ENCODE results near the gene ZNF862. TPM values are rescaled to one million over a fixed set of nuclear protein-coding genes. Genes with fewer than 3 reads are reported as not detected.

Gene ZNF862
- total and polyA plus RNA-seq, 2 of the 13 experiments (the other 11 are each of a cell fraction or from before 2014, with no cell fraction given): 0.89 to 2.0 TPM

DNA sequence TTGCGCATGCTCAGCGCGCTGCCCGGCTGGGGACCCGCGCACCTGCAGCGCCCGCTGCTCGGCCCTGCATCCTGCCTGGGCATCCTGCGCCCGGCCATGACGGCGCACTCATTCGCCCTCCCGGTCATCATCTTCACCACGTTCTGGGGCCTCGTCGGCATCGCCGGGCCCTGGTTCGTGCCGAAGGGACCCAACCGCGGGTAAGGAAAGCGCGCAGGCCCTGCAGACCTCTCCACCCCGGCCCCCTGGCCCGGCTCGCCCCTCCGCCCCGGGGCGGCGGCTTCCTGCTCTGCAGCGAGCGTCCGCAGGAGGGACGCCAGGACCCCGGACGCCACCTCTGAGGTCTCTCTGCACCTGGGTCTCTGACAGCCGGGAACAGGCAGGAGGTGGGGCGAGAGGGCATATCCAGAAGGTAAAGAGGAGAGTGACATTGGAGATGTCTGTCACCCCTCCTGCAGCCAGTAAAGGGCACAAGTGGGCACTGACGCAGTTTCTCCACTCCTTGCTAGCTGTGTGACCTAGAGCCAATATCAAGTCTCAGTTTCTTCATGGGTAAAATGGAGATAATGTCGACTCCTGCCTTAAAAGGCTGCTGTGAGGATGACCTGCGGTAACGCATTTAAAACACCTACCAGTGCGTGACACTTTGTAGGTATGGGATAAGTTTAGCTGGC, 35.9 kb downstream of the ZNF862 start (continued):
- TF ChIP-seq, protein P1, sequence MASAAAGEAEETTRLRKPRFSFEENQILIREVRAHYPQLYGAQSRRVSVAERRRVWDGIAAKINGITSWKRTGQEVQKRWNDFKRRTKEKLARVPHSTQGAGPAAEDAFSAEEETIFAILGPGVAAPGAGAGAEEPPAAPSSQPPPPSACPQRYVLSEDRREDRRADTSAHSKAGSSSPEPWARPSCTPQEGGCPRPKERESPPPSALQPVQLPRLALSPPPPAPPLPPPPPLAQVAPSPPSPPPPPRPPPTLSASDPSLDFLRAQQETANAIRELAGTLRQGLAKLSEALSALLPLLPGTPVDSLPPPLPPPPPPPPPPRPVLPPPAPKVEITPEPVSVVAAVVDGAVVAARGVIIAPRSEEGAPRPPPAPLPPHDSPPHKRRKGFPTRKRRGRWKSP (CRISPR knock-in tag; IDR thresholded peaks at IDR 0.05): peak; percentile 84; the same call in 1 of the 2 replicates

DNA sequence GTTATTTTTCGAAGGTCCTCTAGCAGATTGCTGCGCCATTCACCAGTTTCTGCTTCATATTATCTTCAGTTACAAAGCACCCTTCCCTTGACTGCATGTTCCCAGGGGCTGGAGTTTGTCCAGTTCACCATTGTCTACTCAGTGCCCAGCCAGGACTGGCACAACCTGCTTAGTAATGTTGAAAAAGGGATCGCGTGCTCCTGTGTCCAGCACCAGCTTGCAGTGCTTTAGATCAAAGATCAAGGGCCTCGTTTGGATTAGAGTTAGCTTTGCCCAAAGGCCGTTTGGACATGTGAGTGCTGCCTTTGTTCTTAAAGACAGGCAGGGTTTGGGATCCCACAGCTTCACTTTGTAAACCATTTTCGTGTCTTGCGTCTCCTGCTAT, 36.5 kb downstream of the ZNF862 start:
- 2% methylated on average over 6 of the region's 8 CpGs for WGBS (ENCODE audit: low lambda C conversion rate)
- TF ChIP-seq ZSCAN22 (CRISPR knock-in tag; IDR thresholded peaks at IDR 0.05): no peak
- no peak for TF ChIP-seq GABPA (IDR thresholded peaks at IDR 0.05; ENCODE audit: low read depth, low read length)
- TF ChIP-seq GABPA (CRISPR knock-in tag; IDR thresholded peaks at IDR 0.05; ENCODE audit: low read depth): no peak
- TF ChIP-seq ZFP36L1 (CRISPR knock-in tag; IDR thresholded peaks at IDR 0.05): no peak
- TF ChIP-seq ZNF337 (CRISPR knock-in tag; IDR thresholded peaks at IDR 0.05; ENCODE audit: borderline replicate concordance, low read depth): peak; percentile 65; the same call in 1 of the 2 replicates
- TF ChIP-seq POLR2A (IDR thresholded peaks at IDR 0.05; ENCODE audit: insufficient read depth in 1 of 2, low read depth in 2 of 2, low read length in 2 of 2): peak; percentile 20 to 72; a peak in 2 of 4 replicates
- no peak for TF ChIP-seq CEBPG (CRISPR knock-in tag; IDR thresholded peaks at IDR 0.05)
- no peak for TF ChIP-seq ZNF589 (CRISPR knock-in tag; conservative IDR thresholded peaks at IDR 0.05)
- 0 out of 2 replicates have a peak, but pooled peaks have one; percentile 23 for TF ChIP-seq RFXAP (CRISPR knock-in tag; IDR thresholded peaks at IDR 0.05; ENCODE audit: borderline replicate concordance)
- TF ChIP-seq, protein P2, sequence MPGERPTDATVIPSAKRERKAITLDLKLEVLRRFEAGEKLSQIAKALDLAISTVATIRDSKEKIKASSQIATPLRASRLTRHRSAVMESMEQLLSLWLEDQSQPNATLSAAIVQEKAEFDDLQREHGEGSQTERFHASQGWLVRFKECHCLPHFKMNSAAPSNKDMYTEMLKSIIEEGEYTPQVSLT (CRISPR knock-in tag; IDR thresholded peaks at IDR 0.05; ENCODE audit: borderline replicate concordance, low read depth): no peak
- TF ChIP-seq, protein P3, sequence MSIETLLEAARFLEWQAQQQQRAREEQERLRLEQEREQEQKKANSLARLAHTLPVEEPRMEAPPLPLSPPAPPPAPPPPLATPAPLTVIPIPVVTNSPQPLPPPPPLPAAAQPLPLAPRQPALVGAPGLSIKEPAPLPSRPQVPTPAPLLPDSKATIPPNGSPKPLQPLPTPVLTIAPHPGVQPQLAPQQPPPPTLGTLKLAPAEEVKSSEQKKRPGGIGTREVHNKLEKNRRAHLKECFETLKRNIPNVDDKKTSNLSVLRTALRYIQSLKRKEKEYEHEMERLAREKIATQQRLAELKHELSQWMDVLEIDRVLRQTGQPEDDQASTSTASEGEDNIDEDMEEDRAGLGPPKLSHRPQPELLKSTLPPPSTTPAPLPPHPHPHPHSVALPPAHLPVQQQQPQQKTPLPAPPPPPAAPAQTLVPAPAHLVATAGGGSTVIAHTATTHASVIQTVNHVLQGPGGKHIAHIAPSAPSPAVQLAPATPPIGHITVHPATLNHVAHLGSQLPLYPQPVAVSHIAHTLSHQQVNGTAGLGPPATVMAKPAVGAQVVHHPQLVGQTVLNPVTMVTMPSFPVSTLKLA (IDR thresholded peaks at IDR 0.05): no peak
- TF ChIP-seq, protein P4, sequence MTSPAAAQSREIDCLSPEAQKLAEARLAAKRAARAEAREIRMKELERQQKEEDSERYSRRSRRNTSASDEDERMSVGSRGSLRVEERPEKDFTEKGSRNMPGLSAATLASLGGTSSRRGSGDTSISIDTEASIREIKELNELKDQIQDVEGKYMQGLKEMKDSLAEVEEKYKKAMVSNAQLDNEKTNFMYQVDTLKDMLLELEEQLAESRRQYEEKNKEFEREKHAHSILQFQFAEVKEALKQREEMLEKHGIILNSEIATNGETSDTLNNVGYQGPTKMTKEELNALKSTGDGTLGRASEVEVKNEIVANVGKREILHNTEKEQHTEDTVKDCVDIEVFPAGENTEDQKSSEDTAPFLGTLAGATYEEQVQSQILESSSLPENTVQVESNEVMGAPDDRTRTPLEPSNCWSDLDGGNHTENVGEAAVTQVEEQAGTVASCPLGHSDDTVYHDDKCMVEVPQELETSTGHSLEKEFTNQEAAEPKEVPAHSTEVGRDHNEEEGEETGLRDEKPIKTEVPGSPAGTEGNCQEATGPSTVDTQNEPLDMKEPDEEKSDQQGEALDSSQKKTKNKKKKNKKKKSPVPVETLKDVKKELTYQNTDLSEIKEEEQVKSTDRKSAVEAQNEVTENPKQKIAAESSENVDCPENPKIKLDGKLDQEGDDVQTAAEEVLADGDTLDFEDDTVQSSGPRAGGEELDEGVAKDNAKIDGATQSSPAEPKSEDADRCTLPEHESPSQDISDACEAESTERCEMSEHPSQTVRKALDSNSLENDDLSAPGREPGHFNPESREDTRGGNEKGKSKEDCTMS (CRISPR knock-in tag; conservative IDR thresholded peaks at IDR 0.05): no peak
- no peak for TF ChIP-seq PLRG1 (conservative IDR thresholded peaks at IDR 0.05)
- TF ChIP-seq ESRRA (CRISPR knock-in tag; IDR thresholded peaks at IDR 0.05; ENCODE audit: low read depth): no peak
- no peak for TF ChIP-seq ZKSCAN8 (CRISPR knock-in tag; IDR thresholded peaks at IDR 0.05; ENCODE audit: borderline replicate concordance)
- TF ChIP-seq, protein P5, sequence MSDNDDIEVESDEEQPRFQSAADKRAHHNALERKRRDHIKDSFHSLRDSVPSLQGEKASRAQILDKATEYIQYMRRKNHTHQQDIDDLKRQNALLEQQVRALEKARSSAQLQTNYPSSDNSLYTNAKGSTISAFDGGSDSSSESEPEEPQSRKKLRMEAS (IDR thresholded peaks at IDR 0.05): peak; percentile 76

More for the DNA sequence above, 36.5 kb downstream of the ZNF862 start:
- Histone ChIP-seq H3K27ac (ENCODE audit: extremely low read length, insufficient read depth, low read length) (peak overlapping the region; percentile 71), H3K4me3 (replicated peaks in 1 of 3; ENCODE audit: insufficient read depth in 1 of 3, low read depth in 2 of 3, low read length in 3 of 3) (peak overlapping the region; percentile 69 to 80 (median 76)), H3K36me3 (replicated peaks in 1 of 2; ENCODE audit: control insufficient read depth in 1 of 2, insufficient read depth in 2 of 2, low read length in 2 of 2) (peaks cover 1 to 16% of the 10 kb centered on the region in 2 experiments; a peak in 3 of 5 replicates), H3K4me2 (ENCODE audit: low read depth, low read length) (peak overlapping the region; percentile 85), H3K9ac (ENCODE audit: insufficient read depth, low read depth, low read length) (peak overlapping the region; percentile 70), H3K9me3 (ENCODE audit: low read length) (no peaks in the 10 kb centered on the region), H2AFZ (ENCODE audit: low read length) (no peak overlapping the region), H3K79me2 (ENCODE audit: insufficient read depth, low read length) (peaks cover 8% of the 10 kb centered on the region), H3K4me1 (ENCODE audit: insufficient read depth, low read length) (peaks cover 33% of the 10 kb centered on the region), H4K20me1 (ENCODE audit: insufficient read depth, low read length) (no peaks in the 10 kb centered on the region), H3K27me3 (ENCODE audit: control insufficient read depth in 1 of 2, insufficient read depth in 2 of 2, low read length in 2 of 2) (no peaks in the 10 kb centered on the region)
- POLR2A ChIA-PET: interaction anchor here (1.3 to 1.4 kb wide), 2 partner anchors 9 to 11 kb away, joined by 4 read pairs; no protein-coding TSS in a partner anchor
- no TSS peak for BruUV-seq (replicated peaks)
- intact Hi-C loops (cut with micrococcal nuclease; ENCODE audit: unreplicated experiment) (no loop called here), in situ Hi-C loops (cut with HindIII; ENCODE audit: extremely low pct_ligation_motif_present, low pct_unique_long_range_greater_than_20kb) (loop anchor here (25.0 kb wide), 1 partner anchor 163 kb away; no protein-coding TSS in a partner anchor)
- CTCF ChIA-PET (ENCODE audit: low intra/inter-chr PET ratio, low total read pairs): no interaction called here
- peak; percentile 76 for DNase-seq (ENCODE audit: low spot score)
- peak; percentile 83 for FAIRE-seq
- peak; percentile 47 for ATAC-seq
